H1 (cell line): ENCODE measurements around the gene TPRN. TPM values are rescaled to one million over a fixed set of nuclear protein-coding genes. Genes with fewer than 3 reads are reported as not detected.

Experiments
- CTCF ChIA-PET: fragments of 300-600 bp; sonication (Branson Sonifier 250); formaldehyde crosslinking; loops from one replicate; lab custom pipeline; 2021; ENCODE audit not compliant: partially characterized antibody; lab: Charles Lee
- POLR2A ChIA-PET: fragments of 300-600 bp; sonication (Branson Sonifier 250); formaldehyde crosslinking; loops from one replicate; lab custom pipeline; 2021; ENCODE audit warnings: inconsistent platforms; ENCODE audit not compliant: partially characterized antibody; lab: Charles Lee
- DNase-seq, 2 experiments: peaks; one replicate each; pipeline versions ENCODE4 v3.0.0 to v3.0.0-alpha.2; 2010 to 2022; ENCODE audit warnings: low spot score in 2 of 2, low read depth in 1 of 2, mixed read lengths in 1 of 2
- FAIRE-seq: peaks from 2 replicates; lab custom pipeline; 2011; peaks lifted over from hg19 to GRCh38; lab: Jason Lieb, UNC
- H2AFZ ChIP-seq: 2 replicates; pipeline ENCODE4 v1.8.1; 2012; ENCODE audit warnings: low read length, inconsistent platforms
- H2AK5ac ChIP-seq: 2 replicates; pipeline ENCODE4 v1.6.1; 2013; ENCODE audit warnings: low read depth, low read length
- H2BK120ac ChIP-seq: replicated peaks from 2 replicates; pipeline ENCODE3; 2013; ENCODE audit warnings: low read depth, low read length, inconsistent platforms
- H2BK12ac ChIP-seq: 2 replicates; pipeline ENCODE4 v1.6.1; 2013; ENCODE audit warnings: low read depth, low read length
- H2BK15ac ChIP-seq: 2 replicates; pipeline ENCODE4 v1.6.1; 2013; ENCODE audit warnings: low read length
- H2BK20ac ChIP-seq: 2 replicates; pipeline ENCODE4 v1.6.1; 2013; ENCODE audit warnings: low read length
- H2BK5ac ChIP-seq: 2 replicates; pipeline ENCODE4 v1.6.1; 2013; ENCODE audit warnings: low read depth, low read length
- H3K14ac ChIP-seq: 2 replicates; pipeline ENCODE4 v1.6.1; 2013; ENCODE audit warnings: inconsistent platforms; ENCODE audit not compliant: insufficient read length
- H3K18ac ChIP-seq: 2 replicates; pipeline ENCODE4 v1.6.1; 2013; ENCODE audit warnings: low read length; ENCODE audit errors: extremely low read depth
- H3K23ac ChIP-seq: 2 replicates; pipeline ENCODE4 v1.6.1; 2013; ENCODE audit warnings: inconsistent platforms; ENCODE audit not compliant: insufficient read length
- H3K23me2 ChIP-seq: 2 replicates; pipeline ENCODE4 v1.6.1; 2013; ENCODE audit warnings: low read depth, low read length
- H3K27ac ChIP-seq: 2 replicates; pipeline ENCODE4 v1.6.1; 2011; ENCODE audit warnings: low read depth, low read length, inconsistent platforms
- H3K27me3 ChIP-seq, 4 experiments: replicated peaks in 1 of 4; 1 replicate in 1 of 4; 2 replicates in 3 of 4; pipeline versions ENCODE4 v1.6.1 to v1.8.1; 2011 to 2013; ENCODE audit warnings: low read length in 3 of 4, mild to moderate bottlenecking in 3 of 4, inconsistent platforms in 2 of 4, mixed read lengths in 2 of 4, moderate library complexity in 1 of 4; ENCODE audit not compliant: control insufficient read depth in 3 of 4, insufficient read depth in 3 of 4; ENCODE audit errors: extremely low read depth in 1 of 4
- H3K36me3 ChIP-seq, 4 experiments: 2 replicates each; pipeline versions ENCODE4 v1.6.1 to v1.8.1; 2011 to 2013; ENCODE audit warnings: mild to moderate bottlenecking in 4 of 4, low read length in 3 of 4, moderate library complexity in 2 of 4, control low read depth in 1 of 4, inconsistent platforms in 1 of 4; ENCODE audit not compliant: insufficient read depth in 4 of 4, control insufficient read depth in 2 of 4
- H3K4ac ChIP-seq: replicated peaks from 2 replicates; pipeline ENCODE3; 2013; ENCODE audit warnings: low read length, low read depth, mixed read lengths, inconsistent platforms; ENCODE audit not compliant: insufficient read length
- H3K4me1 ChIP-seq, 4 experiments: replicated peaks in 1 of 4; 1 replicate in 1 of 4; 2 replicates in 3 of 4; pipeline versions ENCODE4 v1.6.1 to v1.8.1; 2011 to 2013; ENCODE audit warnings: low read length in 3 of 4, inconsistent platforms in 2 of 4, mixed read lengths in 1 of 4; ENCODE audit not compliant: insufficient read depth in 4 of 4, control insufficient read depth in 3 of 4
- H3K4me2 ChIP-seq, 2 experiments: 2 replicates each; pipeline versions ENCODE4 v1.6.1 to v1.8.1; 2011 to 2013; ENCODE audit warnings: low read depth in 2 of 2, low read length in 2 of 2, control low read depth in 1 of 2, inconsistent platforms in 1 of 2, mild to moderate bottlenecking in 1 of 2; ENCODE audit not compliant: insufficient read depth in 1 of 2
- H3K4me3 ChIP-seq, 4 experiments: fragments of 200-600, 300-600 bp in 1 of 4; sonication (generic), shearing (Covaris generic), sonication (Bioruptor Twin) in 1 of 4; 2 replicates each; pipeline versions ENCODE4 v1.5.1 to v1.8.1; 2011 to 2016; ENCODE audit warnings: low read length in 4 of 4, low read depth in 3 of 4, control low read depth in 2 of 4, inconsistent platforms in 2 of 4, mild to moderate bottlenecking in 2 of 4, mixed read lengths in 1 of 4, moderate library complexity in 1 of 4; ENCODE audit not compliant: insufficient read depth in 2 of 4; ENCODE audit errors: extremely low read depth in 1 of 4
- H3K56ac ChIP-seq: replicated peaks from 2 replicates; pipeline ENCODE3; 2013; ENCODE audit warnings: low read depth, mild to moderate bottlenecking, mixed read lengths, low read length, inconsistent platforms; ENCODE audit not compliant: insufficient read length
- H3K79me1 ChIP-seq: 2 replicates; pipeline ENCODE4 v1.6.1; 2013; ENCODE audit warnings: low read depth, low read length, control low read depth
- H3K79me2 ChIP-seq, 2 experiments: 2 replicates each; pipeline versions ENCODE4 v1.6.1 to v1.8.1; 2012 to 2013; ENCODE audit warnings: low read length in 2 of 2, mild to moderate bottlenecking in 2 of 2, inconsistent platforms in 1 of 2; ENCODE audit not compliant: insufficient read depth in 2 of 2, control insufficient read depth in 1 of 2
- H3K9ac ChIP-seq, 4 experiments: replicated peaks in 1 of 4; 1 replicate in 1 of 4; 2 replicates in 3 of 4; pipeline versions ENCODE4 v1.6.1 to v1.8.1; 2011 to 2013; ENCODE audit warnings: low read depth in 3 of 4, low read length in 3 of 4, control low read depth in 2 of 4, mild to moderate bottlenecking in 2 of 4, moderate library complexity in 2 of 4, inconsistent platforms in 1 of 4; ENCODE audit errors: extremely low read depth in 1 of 4
- H3K9me3 ChIP-seq, 2 experiments: 2 replicates each; pipeline versions ENCODE4 v1.6.1 to v1.8.1; 2012 to 2013; ENCODE audit warnings: mild to moderate bottlenecking in 2 of 2, moderate library complexity in 2 of 2, control low read depth in 1 of 2, inconsistent platforms in 1 of 2, low read depth in 1 of 2, low read length in 1 of 2, mixed read lengths in 1 of 2; ENCODE audit not compliant: insufficient read depth in 2 of 2
- H4K20me1 ChIP-seq, 2 experiments: replicated peaks in 1 of 2; 2 replicates each; pipeline versions ENCODE3 to v1.8.1; 2011 to 2013; ENCODE audit warnings: inconsistent platforms in 2 of 2, low read length in 2 of 2, mild to moderate bottlenecking in 1 of 2; ENCODE audit not compliant: insufficient read depth in 2 of 2, control insufficient read depth in 1 of 2
- H4K5ac ChIP-seq: 2 replicates; pipeline ENCODE4 v1.6.1; 2013; ENCODE audit warnings: low read length, low read depth, mixed read lengths, inconsistent platforms; ENCODE audit not compliant: insufficient read length
- H4K8ac ChIP-seq: 2 replicates; pipeline ENCODE4 v1.8.0; 2013; ENCODE audit warnings: mild to moderate bottlenecking, moderate library complexity, low read length, inconsistent platforms; ENCODE audit not compliant: insufficient read depth; ENCODE audit errors: extremely low read depth
- H4K91ac ChIP-seq: replicated peaks from 2 replicates; pipeline ENCODE3; 2013; ENCODE audit warnings: low read length, mixed read lengths, inconsistent platforms; ENCODE audit not compliant: insufficient read length
- ATF3 ChIP-seq: IDR thresholded peaks from 2 replicates; pipeline ENCODE4 v1.6.1; 2011; ENCODE audit warnings: low read depth, mild to moderate bottlenecking, low read length; ENCODE audit not compliant: insufficient read depth
- CBX8 ChIP-seq: fragments of 300-800, 300-1000 bp; sonication (generic); IDR thresholded peaks from 2 replicates; pipeline ENCODE4 v1.7.1; 2016; ENCODE audit warnings: low read depth, low read length, borderline replicate concordance
- CREB1 ChIP-seq: IDR thresholded peaks from 2 replicates; pipeline ENCODE4 v1.6.1; 2012; ENCODE audit warnings: inconsistent platforms
- HDAC2 ChIP-seq, 2 experiments: fragments of 300-600 bp in 1 of 2; sonication (generic) in 1 of 2; IDR thresholded peaks; 2 replicates each; pipeline ENCODE4 v1.6.1; 2011 to 2012; ENCODE audit warnings: low read depth in 2 of 2, low read length in 2 of 2, mild to moderate bottlenecking in 2 of 2, moderate library complexity in 2 of 2, borderline replicate concordance in 1 of 2, inconsistent platforms in 1 of 2
- POLR2AphosphoS5 ChIP-seq: IDR thresholded peaks from 2 replicates; pipeline ENCODE4 v1.6.1; 2011; ENCODE audit warnings: low read depth, low read length
- RXRA ChIP-seq: IDR thresholded peaks from 2 replicates; pipeline ENCODE4 v1.6.1; 2011; ENCODE audit warnings: low read depth, mild to moderate bottlenecking, low read length, moderate library complexity; ENCODE audit not compliant: insufficient read depth
- TBP ChIP-seq: IDR thresholded peaks from 2 replicates; pipeline ENCODE4 v1.6.1; 2011; ENCODE audit warnings: low read depth, low read length, improper control_type of control experiment
- WGBS, 2 experiments: shearing (Covaris generic) in 1 of 2; methylation state at CpG; one replicate each; pipeline versions ENCODE4 v1.1.6 to v1.1.7; 2013 to 2015; ENCODE audit warnings: low lambda C conversion rate in 2 of 2, mixed read lengths in 2 of 2, inconsistent platforms in 1 of 2, low coverage in 1 of 2, missing lambda C conversion rate in 1 of 2; ENCODE audit not compliant: insufficient replicate concordance in 2 of 2, insufficient coverage in 1 of 2, insufficient read length in 1 of 2; ENCODE audit errors: extremely low coverage in 1 of 2, missing lambda C conversion rate in 1 of 2; 5-methylcytosine and 5-hydroxymethylcytosine counted together
- long read RNA-seq, 2 experiments: library from RNA in 1 of 2; library from capped mRNA in 1 of 2; stranded (forward); transcript quantifications; one replicate each; pipeline ENCODE4 v2.0.0, GENCODE V29; 2021; ENCODE audit warnings: inconsistent platforms in 1 of 2
- polyA minus RNA-seq, 3 experiments: library from RNA; depleted of rRNA, polyadenylated mRNA; stranded (reverse); fragments of >200 nt; gene quantifications; 1 replicate in 2 of 3; 2 replicates in 1 of 3; pipeline ENCODE4 v1.2.3, GENCODE V29; 2011
- polyA plus RNA-seq, 7 experiments: library from polyadenylated mRNA; depleted of rRNA in 3 of 7; stranded (reverse) in 5 of 7; unstranded in 2 of 7; fragments of >200 nt in 5 of 7; fragments of 200-250 nt in 2 of 7; gene quantifications; 1 replicate in 5 of 7; 2 replicates in 1 of 7; 4 replicates in 1 of 7; pipeline versions ENCODE4 v1.2.1 to v1.2.3, GENCODE V29; 2011 to 2013; ENCODE audit warnings: missing spikeins in 2 of 7, mixed read lengths in 2 of 7
- total RNA-seq: library from RNA; stranded (reverse); fragmentation: NEBNext Ultra II Directional; extraction: Animal tissue kit (Norgen Biotek cat#: 25700); gene quantifications from 2 replicates; pipeline ENCODE4 v1.2.1, GENCODE V29; 2021

TPRN gene
- 23.2 and 27.2 TPM in 2 replicates for total RNA-seq
- 9.7 and 14.9 TPM in 2 replicates for polyA plus RNA-seq (2011; rRNA removed)
- polyA plus RNA-seq (2011; cell fraction: cytosol; rRNA removed) = 11.9 TPM
- 34.2 TPM for polyA plus RNA-seq (2011; cell fraction: nucleus; rRNA removed)
- polyA plus RNA-seq (2012, experiment 1 of 2) = 13.0 to 23.1 TPM (median 21.4 TPM) in 4 replicates
- 14.8 TPM for polyA plus RNA-seq (2012, experiment 2 of 2)
- polyA plus RNA-seq (2013, experiment 1 of 2) = 13.5 TPM
- 12.5 TPM for polyA plus RNA-seq (2013, experiment 2 of 2)
- 3.6 TPM in 2 replicates for polyA minus RNA-seq (2011; rRNA and poly(A)+ RNA removed)
- 12.5 TPM for polyA minus RNA-seq (2011; cell fraction: cytosol; rRNA and poly(A)+ RNA removed)
- 13.7 TPM for polyA minus RNA-seq (2011; cell fraction: nucleus; rRNA and poly(A)+ RNA removed)
- long read RNA-seq, experiment 1, transcript TPRN-202 (4 exons, 2,661 nt) = major isoform, 6 of 13 reads
- long read RNA-seq, experiment 1, partial matches to known transcripts = 5 of 13 reads
- long read RNA-seq, experiment 1, other reads (novel, unspliced or antisense) = 1 of 13 reads
- long read RNA-seq, experiment 2 = 0 reads

GRCh38 chr9:137200311-137201204, at the start of gene TPRN:
TSS of gene TPRN (minus strand) at chr9:137200741. CDS start at chr9:137200711, 30 bp downstream.
- no peak within 1 kb of the TSS for H2AK5ac ChIP-seq
- H4K91ac ChIP-seq = peak within 1 kb of the TSS; percentile 99
- H2BK12ac ChIP-seq = no peak within 1 kb of the TSS
- ChIA-PET CTCF (interaction anchor here (0.6 to 4.4 kb wide), 9 partner anchors 10 to 154 kb away, joined by 3 to 19 read pairs (median 4); partner anchors contain the start of genes NPDC1 and RNF224), POLR2A (interaction anchor here (0.6 to 69.9 kb wide), 13 partner anchors 11 to 114 kb away, joined by 3 to 1462 read pairs (median 6); partner anchors contain the start of genes ANAPC2, CYSRT1, MAN1B1 and NELFB)
- H3K9me3 ChIP-seq = no peaks in the 10 kb centered on the region
- peak within 1 kb of the TSS; percentile 91 for H3K4ac ChIP-seq
- H4K5ac ChIP-seq = peak within 1 kb of the TSS; percentile 100
- peak within 1 kb of the TSS; percentile 99 for H3K18ac ChIP-seq
- peaks cover 13% of the 10 kb centered on the region for H3K23me2 ChIP-seq
- no peak within 1 kb of the TSS for H3K23ac ChIP-seq
- no peaks in the 10 kb centered on the region for H3K27me3 ChIP-seq
- H2BK5ac ChIP-seq = peak within 1 kb of the TSS; percentile 98
- peak within 1 kb of the TSS; percentile 64 to 78 (median 69) for H3K4me3 ChIP-seq
- H3K79me1 ChIP-seq = peaks cover 26% of the 10 kb centered on the region
- 1% methylated on average over 40 of the region's 118 CpGs; no CpG with 5 or more reads in 1 of the 2 experiments for WGBS, 2 experiments
- no peak within 1 kb of the TSS for H2BK15ac ChIP-seq
- H3K56ac ChIP-seq = peak within 1 kb of the TSS; percentile 77
- peaks cover 0 to 44% of the 10 kb centered on the region in 2 experiments; a peak in 3 of 4 replicates for H3K79me2 ChIP-seq
- H3K9ac ChIP-seq = peak within 1 kb of the TSS; percentile 35 to 71 (median 62)
- H3K4me1 ChIP-seq = peaks cover 8 to 28% (median 18%) of the 10 kb centered on the region in 4 experiments
- DNase-seq = peak; percentile 96 to 97
- peak within 1 kb of the TSS; percentile 76 to 88 for H3K4me2 ChIP-seq
- no peak within 1 kb of the TSS for H3K14ac ChIP-seq
- peak within 1 kb of the TSS; percentile 86 for H4K8ac ChIP-seq
- H2AFZ ChIP-seq = no peak within 1 kb of the TSS
- FAIRE-seq = no peak
- H2BK120ac ChIP-seq = peak within 1 kb of the TSS; percentile 54
- H2BK20ac ChIP-seq = no peak within 1 kb of the TSS
- no peaks in the 10 kb centered on the region for H3K36me3 ChIP-seq
- H3K27ac ChIP-seq = no peak within 1 kb of the TSS; the same call in 1 of the 2 replicates
- peaks cover 0 to 23% of the 10 kb centered on the region in 2 experiments for H4K20me1 ChIP-seq
- TF ChIP-seq CBX8 (no peak), CREB1 (peak; percentile 47; the same call in 1 of the 2 replicates), RXRA (no peak), POLR2AphosphoS5 (peak; percentile 35), HDAC2 (IDR thresholded peaks at IDR 0.05; ENCODE audit: borderline replicate concordance in 1 of 2, low read depth in 2 of 2, low read length in 2 of 2) (no peak), TBP (peak; percentile 91), ATF3 (no peak)
